ENCODE data around the gene FRRS1.

Gene FRRS1

GRCh38 chr1:99728494-99729235, 37.8 kb downstream of the FRRS1 start:
- peak; percentile 87 for DNase-seq (ENCODE audit: low spot score)

DNA sequence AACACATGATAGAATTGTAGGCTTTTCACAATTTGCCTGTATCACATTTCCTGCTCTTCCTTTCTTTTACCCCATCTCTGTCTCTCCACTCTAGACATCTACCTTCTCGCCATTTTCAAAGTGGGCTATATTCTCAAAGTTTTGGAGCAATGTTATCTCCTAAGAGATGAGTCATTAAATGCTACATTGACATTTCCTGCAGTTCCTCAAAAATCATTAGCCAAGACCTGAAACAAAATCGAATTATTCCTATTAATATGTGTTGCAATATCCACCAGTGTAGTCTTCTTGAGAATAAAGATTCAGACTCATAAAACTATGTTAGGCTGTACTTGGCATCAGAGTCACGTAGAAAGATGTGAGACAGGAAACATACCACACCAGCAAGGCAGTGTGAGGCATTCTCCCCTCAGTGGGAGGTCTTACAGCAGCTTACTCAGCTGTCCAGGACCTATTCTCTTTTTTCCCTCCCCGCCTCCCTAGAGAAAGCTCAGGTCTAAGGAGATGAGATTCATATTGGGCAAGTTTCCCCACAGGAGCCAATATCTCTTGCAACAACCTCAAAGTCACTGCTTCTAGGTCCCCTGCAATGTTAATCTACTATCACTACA, 38.8 kb downstream of the FRRS1 start:
- peak; percentile 84 for DNase-seq (ENCODE audit: low spot score)

GRCh38 chr1:99726818-99727217, 39.6 kb downstream of the FRRS1 start:
- DNase-seq (ENCODE audit: low spot score), result no peak

- DNase-seq (ENCODE audit: low spot score), result no peak
These were observed 40.0 kb downstream of the FRRS1 start for GRCh38 chr1:99726407-99726806.

DNA sequence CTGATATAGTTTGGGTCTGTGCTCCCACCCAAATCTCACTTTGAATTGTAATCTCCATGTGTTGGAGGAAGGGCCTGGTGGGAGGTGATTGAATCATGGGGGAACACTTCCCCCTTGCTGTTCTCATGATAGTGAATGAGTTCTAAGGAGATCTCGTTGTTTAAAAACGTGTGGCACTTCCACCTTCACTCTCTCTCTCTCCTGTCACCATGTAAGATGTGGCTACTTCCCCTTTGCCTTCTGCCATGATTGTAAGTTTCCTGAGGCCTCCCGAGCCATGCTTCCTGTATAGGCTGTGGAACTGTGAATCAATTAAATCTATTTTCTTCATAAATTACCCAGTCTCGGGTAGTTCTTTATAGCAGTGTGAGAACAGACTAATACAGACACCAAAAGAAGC, 40.4 kb downstream of the FRRS1 start:
- DNase-seq (ENCODE audit: low spot score), result no peak

GRCh38 chr1:99723251-99723650, 43.2 kb downstream of the FRRS1 start:
- DNase-seq (ENCODE audit: low spot score), result no peak

DNA sequence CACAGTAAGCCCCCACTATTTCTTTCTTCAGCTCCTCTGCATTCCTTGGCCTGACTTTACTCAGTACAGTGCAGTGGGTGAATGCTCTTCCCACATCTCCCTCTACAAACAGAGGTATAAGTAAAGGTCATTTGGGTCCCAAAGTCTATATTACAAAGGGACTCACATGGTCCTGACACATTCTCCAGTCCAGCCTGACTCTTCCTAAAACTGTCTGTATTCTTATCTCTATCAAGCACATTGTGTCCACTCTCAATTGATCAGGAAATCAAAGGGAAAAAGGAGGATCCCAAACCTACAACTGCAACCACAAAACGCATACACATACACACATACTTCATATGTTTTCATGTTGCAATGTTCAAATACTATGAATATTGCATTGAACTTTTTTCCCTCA, 49.4 kb downstream of the FRRS1 start:
- DNase-seq (ENCODE audit: low spot score), result no peak

DNA sequence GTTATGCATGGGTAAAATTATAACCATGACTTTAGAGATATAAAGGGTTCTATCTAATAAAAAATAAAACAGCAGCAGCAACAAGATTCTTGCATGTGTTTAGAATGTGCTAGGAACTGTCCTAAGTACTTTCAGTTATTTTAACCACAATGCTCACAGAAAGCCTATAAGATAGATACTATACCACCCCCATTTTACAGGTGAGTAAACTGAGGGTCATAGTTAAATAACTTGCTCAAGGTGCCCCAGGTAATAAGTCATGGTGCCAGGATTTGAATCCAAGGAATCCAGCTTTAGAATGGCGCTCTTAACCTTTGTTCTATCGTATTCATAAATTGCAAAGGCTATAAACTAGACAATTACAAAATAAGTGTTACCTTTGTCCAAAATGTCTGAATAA, 53.4 kb downstream of the FRRS1 start:
- DNase-seq (ENCODE audit: low spot score), result no peak

DNA sequence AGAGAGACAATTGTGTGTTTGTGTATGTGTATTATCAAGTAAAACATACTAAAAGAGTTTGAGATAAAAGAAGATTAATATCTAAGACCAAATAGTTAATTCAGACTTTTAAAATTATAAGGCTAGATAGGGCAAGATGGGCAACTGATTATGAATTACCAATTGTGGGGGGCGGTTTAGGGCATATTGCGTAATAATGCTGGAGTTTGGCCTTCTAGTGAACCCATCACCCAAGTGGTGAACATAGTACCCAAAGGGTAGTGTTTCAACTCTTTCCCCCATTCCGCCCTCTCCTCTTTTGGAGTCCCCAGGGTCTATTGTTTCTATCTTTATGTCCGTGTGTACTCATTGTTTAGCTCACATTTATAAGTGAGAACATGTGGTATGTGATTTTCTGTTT, 55.4 kb downstream of the FRRS1 start:
- no peak for DNase-seq (ENCODE audit: low spot score)

- DNase-seq (ENCODE audit: low spot score), result peak; percentile 71
These were observed 58.8 kb downstream of the FRRS1 start for GRCh38 chr1:99707535-99708142.

DNA sequence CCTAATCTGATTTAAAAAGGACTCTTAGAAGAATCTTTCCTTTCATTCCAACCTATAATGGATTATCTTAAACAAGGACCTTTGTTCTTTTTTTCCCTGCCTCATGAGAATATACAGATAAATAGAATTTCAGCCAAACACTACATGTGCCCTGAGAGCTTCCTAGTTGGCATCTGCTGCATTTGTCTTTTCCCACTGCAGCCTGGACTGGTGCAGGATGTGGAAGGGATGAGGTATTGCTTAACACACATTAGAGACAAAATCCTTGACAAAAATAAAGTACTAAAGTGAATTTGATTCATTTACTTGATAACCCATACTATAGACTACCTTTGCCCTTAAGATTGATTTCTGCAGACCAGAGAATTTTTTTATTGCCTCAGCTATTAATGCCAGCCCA, 61.0 kb downstream of the FRRS1 start:
- no peak for DNase-seq (ENCODE audit: low spot score)

DNA sequence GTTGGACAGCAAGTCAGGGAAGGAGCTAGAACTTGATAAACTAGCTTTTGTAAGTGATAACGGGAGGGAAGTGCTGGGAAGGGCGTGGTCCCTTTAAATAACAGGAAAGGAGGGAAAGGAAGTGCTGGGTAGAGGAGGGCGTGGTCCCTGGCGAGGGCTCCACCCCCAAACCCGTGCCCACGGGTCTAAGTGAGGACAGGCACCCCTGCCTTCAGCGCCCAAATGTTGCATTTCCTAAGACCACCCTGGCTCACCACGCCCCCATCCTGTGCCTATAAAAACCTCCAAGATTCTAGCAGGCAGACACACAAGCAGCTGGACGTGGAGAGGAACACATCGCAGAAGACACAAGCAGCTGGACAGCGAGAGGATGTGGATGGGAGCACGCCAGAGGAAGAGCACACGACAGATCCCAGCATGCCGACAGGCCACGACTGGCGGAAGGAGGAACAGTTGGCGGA, 62.0 kb downstream of the FRRS1 start:
- DNase-seq (ENCODE audit: low spot score), result no peak

DNA sequence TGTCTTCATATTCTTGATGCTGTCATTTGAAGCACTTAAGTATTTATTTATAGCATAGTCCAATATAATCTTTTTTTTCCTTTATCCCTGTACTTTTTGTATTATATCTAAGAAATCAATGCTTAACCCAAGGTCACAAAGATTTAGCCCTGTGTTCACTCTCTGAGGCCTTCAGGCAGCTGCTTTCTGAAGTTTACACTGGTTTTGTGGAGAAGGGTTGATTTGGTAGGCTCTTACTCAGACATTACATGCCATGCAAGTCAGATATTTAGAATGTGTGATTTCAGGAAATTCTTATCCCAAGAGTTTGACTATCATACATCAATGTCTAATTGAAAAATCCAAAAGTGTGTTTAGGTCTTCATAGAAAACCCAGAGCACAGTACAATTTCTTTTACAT, 64.2 kb downstream of the FRRS1 start:
- DNase-seq (ENCODE audit: low spot score), result no peak

GRCh38 chr1:99700020-99700419, 66.4 kb downstream of the FRRS1 start:
- no peak for DNase-seq (ENCODE audit: low spot score)

DNA sequence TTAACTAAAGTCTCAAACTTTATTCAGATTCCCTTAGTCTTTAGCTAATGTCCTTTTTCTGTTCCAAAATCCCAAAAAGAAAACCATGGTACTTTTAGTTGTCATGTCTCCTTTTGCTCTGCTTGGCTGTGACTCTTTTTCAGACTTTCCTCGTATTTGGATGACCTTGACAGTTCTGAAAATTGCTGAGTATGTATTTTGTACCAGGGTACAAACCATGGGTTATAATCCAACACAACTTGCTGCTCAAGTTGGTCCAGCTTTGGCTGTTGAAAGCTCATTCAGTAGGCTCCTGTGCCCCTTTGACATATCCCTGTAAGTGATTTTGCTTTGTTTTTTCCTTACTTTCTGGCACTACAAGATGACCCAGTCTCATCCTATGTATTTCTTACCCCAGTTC, 68.9 kb downstream of the FRRS1 start:
- no peak for DNase-seq (ENCODE audit: low spot score)

DNA sequence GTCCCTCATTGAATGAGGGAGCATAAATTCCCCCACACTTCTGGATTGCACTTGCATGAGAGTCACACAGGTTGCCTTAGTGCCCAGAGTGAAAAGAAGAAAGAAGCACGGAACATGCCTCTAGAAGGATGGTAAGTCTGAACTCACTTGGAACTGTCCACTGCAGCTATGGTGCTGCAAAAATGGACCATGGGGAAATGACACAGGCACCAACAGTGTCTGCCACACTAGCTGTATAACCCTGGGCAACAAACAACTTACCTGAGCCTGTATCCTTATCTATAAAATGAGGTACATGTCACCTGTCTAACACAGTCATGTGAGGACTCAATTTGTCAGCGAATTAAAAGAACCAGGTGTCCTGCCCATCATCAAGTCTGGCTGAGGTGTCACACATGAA, 69.8 kb downstream of the FRRS1 start:
- DNase-seq (ENCODE audit: low spot score), result no peak

DNA sequence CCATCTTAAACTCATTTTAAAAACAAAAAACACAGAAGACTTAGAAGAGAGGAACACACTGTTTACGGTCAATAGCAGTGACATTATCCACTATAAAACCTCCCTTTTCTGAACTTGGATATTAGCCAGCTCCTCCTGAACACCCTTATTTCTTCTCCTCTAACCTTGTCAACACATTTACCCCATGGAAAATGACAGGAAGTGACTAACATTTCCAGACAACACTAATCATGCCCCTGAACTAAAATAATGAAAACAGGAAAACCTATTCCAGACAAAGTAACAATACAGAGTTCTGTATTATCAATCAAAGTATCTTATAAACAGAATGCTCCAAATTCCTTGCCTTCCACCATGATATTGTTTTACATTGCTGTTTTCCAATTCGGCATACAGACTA, 75.3 kb downstream of the FRRS1 start:
- DNase-seq (ENCODE audit: low spot score), result peak; percentile 93

GRCh38 chr1:99685516-99686180, 80.8 kb downstream of the FRRS1 start:
- peak; percentile 60 for DNase-seq (ENCODE audit: low spot score)

GRCh38 chr1:99682291-99682751, 84.1 kb downstream of the FRRS1 start:
- peak; percentile 80 for DNase-seq (ENCODE audit: low spot score)

GRCh38 chr1:99681583-99681982, 84.9 kb downstream of the FRRS1 start:
- no peak for DNase-seq (ENCODE audit: low spot score)

GRCh38 chr1:99680270-99680669, 86.2 kb downstream of the FRRS1 start:
- DNase-seq (ENCODE audit: low spot score), result no peak

GRCh38 chr1:99677416-99677815, 89.0 kb downstream of the FRRS1 start:
- DNase-seq (ENCODE audit: low spot score), result no peak

GRCh38 chr1:99676876-99677275, 89.6 kb downstream of the FRRS1 start:
- DNase-seq (ENCODE audit: low spot score), result no peak

Measured in kidney capillary endothelial cell (primary cell).